OCI-LY7 (cell line): Measurements from ENCODE around the gene SLC12A9. TPM values are rescaled to one million over a fixed set of nuclear protein-coding genes. Genes with fewer than 3 reads are reported as not detected.

Source experiments
- BruUV-seq: library from RNA; stranded (reverse); fragments of 400-500 nt; replicated peaks from 2 replicates; lab custom pipeline; 2021; lab: Mats Ljungman, UMichigan
- CTCF ChIA-PET: fragments of 300-600 bp; sonication (Branson Sonifier 250); formaldehyde crosslinking; loops from one replicate; lab custom pipeline; 2022; ENCODE audit warnings: antibody characterized with exemption; ENCODE audit not compliant: unreplicated experiment; lab: Charles Lee
- POLR2A ChIA-PET: fragments of 300-600 bp; sonication (Branson Sonifier 250); formaldehyde crosslinking; loops from one replicate; lab custom pipeline; 2022; ENCODE audit warnings: antibody characterized with exemption; lab: Charles Lee
- DNase-seq: peaks from one replicate; pipeline ENCODE4 v3.0.0-alpha.2; 2015; ENCODE audit warnings: low spot score
- H2AFZ ChIP-seq: fragments of 200-600 bp; sonication (generic), shearing (Covaris generic); 2 replicates; pipeline ENCODE4 v1.6.1; 2014; ENCODE audit warnings: mild to moderate bottlenecking, antibody characterized with exemption, low read length, moderate library complexity
- H3K27ac ChIP-seq: fragments of 200-600 bp; sonication (generic); 2 replicates; pipeline ENCODE4 v1.5.1; 2014; ENCODE audit warnings: mixed run types, low read depth, mild to moderate bottlenecking, moderate library complexity, low read length, inconsistent platforms; ENCODE audit not compliant: poor library complexity, severe bottlenecking
- H3K36me3 ChIP-seq: fragments of 200-600 bp; sonication (generic); 2 replicates; pipeline ENCODE4 v1.6.1; 2014; ENCODE audit warnings: mild to moderate bottlenecking, antibody characterized with exemption, low read length, moderate library complexity, mixed read lengths; ENCODE audit not compliant: insufficient read depth
- H3K4me1 ChIP-seq: fragments of 200-600 bp; sonication (generic); 2 replicates; pipeline ENCODE4 v1.5.1; 2014; ENCODE audit warnings: mild to moderate bottlenecking, low read length; ENCODE audit not compliant: insufficient read depth, poor library complexity, severe bottlenecking
- H3K4me2 ChIP-seq: fragments of 200-600 bp; sonication (generic); 2 replicates; pipeline ENCODE4 v1.6.1; 2014; ENCODE audit warnings: mild to moderate bottlenecking, low read length
- H3K4me3 ChIP-seq: fragments of 200-600 bp; sonication (generic); 2 replicates; pipeline ENCODE4 v1.5.1; 2014; ENCODE audit warnings: mild to moderate bottlenecking, low read depth, low read length; ENCODE audit not compliant: poor library complexity, severe bottlenecking
- H3K79me2 ChIP-seq: fragments of 200-600 bp; sonication (generic); 2 replicates; pipeline ENCODE4 v1.6.1; 2016; ENCODE audit warnings: low read depth, mild to moderate bottlenecking, low read length, moderate library complexity, mixed read lengths; ENCODE audit not compliant: insufficient read depth
- H3K9me2 ChIP-seq: fragments of 200-600 bp; sonication (generic); 2 replicates; pipeline ENCODE4 v1.6.1; 2016; ENCODE audit warnings: mild to moderate bottlenecking, low read length, mixed read lengths; ENCODE audit not compliant: insufficient read depth
- H3K9me3 ChIP-seq: fragments of 200-600 bp; sonication (generic); 2 replicates; pipeline ENCODE4 v1.6.1; 2014; ENCODE audit warnings: mild to moderate bottlenecking, mixed run types, low read length, mixed read lengths
- H4K20me1 ChIP-seq: fragments of 200-600 bp; sonication (generic); 2 replicates; pipeline ENCODE4 v1.6.1; 2014; ENCODE audit warnings: mild to moderate bottlenecking, antibody characterized with exemption, low read length, moderate library complexity, mixed read lengths; ENCODE audit not compliant: insufficient read depth
- EZH2phosphoT487 ChIP-seq: fragments of 200-600 bp; sonication (generic); IDR thresholded peaks from 2 replicates; pipeline ENCODE4 v1.6.1; 2018; ENCODE audit warnings: low read depth, borderline replicate concordance, mild to moderate bottlenecking, mixed run types, antibody characterized with exemption, low read length, moderate library complexity, mixed read lengths
- intact Hi-C: fragments of 100-400 bp; cut with micrococcal nuclease; formaldehyde crosslinking; loops from one replicate; pipeline ENCODE4 v1.10.0; 2022; ENCODE audit not compliant: unreplicated experiment
- total RNA-seq, 2 experiments: library from RNA; depleted of rRNA in 1 of 2; stranded (reverse); fragments of >200 nt in 1 of 2; shearing (Covaris generic) in 1 of 2; gene quantifications; 2 replicates each; pipeline ENCODE4 v1.2.3, GENCODE V29; 2014 to 2022
- TF ChIP-seq, protein P1 (sequence below): fragments of 200-600 bp; sonication (generic); conservative IDR thresholded peaks from 2 replicates; pipeline ENCODE4 v1.5.1; 2014; ENCODE audit warnings: mild to moderate bottlenecking, antibody characterized with exemption, low read length, moderate library complexity, mixed read lengths

Gene SLC12A9
- total RNA-seq, 2 experiments from 2014 or later = 15.7 to 25.6 TPM

DNA sequence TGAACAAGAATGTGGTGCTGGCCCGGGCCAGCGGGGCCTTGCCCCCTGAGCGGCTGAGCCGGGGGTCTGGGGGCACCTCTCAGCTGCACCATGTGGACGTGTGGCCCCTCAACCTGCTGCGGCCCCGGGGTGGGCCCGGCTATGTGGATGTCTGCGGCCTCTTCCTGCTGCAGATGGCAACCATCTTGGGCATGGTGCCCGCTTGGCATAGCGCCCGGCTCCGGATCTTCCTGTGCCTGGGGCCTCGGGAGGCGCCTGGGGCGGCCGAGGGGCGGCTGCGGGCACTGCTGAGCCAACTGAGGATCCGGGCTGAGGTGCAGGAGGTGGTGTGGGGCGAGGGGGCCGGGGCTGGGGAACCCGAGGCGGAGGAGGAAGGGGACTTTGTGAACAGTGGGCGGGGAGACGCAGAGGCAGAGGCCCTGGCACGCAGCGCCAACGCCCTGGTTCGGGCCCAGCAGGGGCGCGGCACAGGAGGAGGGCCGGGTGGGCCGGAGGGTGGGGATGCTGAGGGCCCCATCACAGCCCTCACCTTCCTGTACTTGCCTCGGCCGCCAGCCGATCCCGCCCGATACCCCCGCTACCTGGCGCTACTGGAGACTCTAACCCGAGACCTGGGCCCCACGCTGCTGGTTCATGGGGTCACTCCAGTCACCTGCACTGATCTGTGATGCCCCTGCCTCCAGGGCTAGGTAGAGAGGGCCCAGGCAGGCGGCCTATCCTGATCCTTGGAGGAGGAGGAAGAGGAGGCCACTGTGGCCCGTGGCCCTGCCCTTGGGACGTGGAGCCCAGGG lies 13.6 kb downstream of the SLC12A9 start:
- no TSS peak for BruUV-seq
- no peak for TF ChIP-seq EZH2phosphoT487
- TF ChIP-seq, protein P1, sequence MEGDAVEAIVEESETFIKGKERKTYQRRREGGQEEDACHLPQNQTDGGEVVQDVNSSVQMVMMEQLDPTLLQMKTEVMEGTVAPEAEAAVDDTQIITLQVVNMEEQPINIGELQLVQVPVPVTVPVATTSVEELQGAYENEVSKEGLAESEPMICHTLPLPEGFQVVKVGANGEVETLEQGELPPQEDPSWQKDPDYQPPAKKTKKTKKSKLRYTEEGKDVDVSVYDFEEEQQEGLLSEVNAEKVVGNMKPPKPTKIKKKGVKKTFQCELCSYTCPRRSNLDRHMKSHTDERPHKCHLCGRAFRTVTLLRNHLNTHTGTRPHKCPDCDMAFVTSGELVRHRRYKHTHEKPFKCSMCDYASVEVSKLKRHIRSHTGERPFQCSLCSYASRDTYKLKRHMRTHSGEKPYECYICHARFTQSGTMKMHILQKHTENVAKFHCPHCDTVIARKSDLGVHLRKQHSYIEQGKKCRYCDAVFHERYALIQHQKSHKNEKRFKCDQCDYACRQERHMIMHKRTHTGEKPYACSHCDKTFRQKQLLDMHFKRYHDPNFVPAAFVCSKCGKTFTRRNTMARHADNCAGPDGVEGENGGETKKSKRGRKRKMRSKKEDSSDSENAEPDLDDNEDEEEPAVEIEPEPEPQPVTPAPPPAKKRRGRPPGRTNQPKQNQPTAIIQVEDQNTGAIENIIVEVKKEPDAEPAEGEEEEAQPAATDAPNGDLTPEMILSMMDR = no peak
- Histone ChIP-seq H3K4me3 (no peak overlapping the region), H3K4me1 (peaks cover 9% of the 10 kb centered on the region), H3K9me2 (no peaks in the 10 kb centered on the region), H3K27ac (no peak overlapping the region), H3K36me3 (peaks cover 14% of the 10 kb centered on the region), H3K79me2 (no peaks in the 10 kb centered on the region), H4K20me1 (no peaks in the 10 kb centered on the region), H3K9me3 (no peaks in the 10 kb centered on the region), H2AFZ (no peak overlapping the region; the same call in 1 of the 2 replicates), H3K4me2 (peak overlapping the region; percentile 57; the same call in 1 of the 2 replicates)
- DNase-seq = no peak
- intact Hi-C loops = no loop called here
- ChIA-PET POLR2A (no interaction called here), CTCF (no interaction called here)

DNA sequence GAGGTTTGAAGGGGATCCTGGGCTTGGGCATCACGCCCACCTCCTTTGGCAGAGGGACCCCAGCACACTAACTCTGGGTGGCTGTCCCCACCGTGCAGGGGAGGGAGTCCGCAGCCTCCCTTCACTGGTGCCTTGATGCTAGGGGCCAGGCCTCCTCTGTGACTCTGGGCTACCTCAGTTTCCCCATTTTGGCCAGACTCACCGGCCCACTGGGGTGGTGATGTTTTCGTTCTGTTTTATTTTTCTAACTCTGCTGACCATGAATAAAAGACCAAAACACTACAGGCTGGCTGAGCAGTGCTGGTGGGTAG lies 14.2 kb downstream of the SLC12A9 start:
- peak overlapping the region; percentile 57 for H3K4me2 ChIP-seq
- ChIA-PET CTCF (no interaction called here), POLR2A (no interaction called here)
- no peaks in the 10 kb centered on the region for H3K79me2 ChIP-seq
- peaks cover 9% of the 10 kb centered on the region; the same call in 1 of the 2 replicates for H3K36me3 ChIP-seq
- H3K9me2 ChIP-seq = no peaks in the 10 kb centered on the region
- BruUV-seq = no TSS peak
- TF ChIP-seq, protein P1 = no peak
- no peak for TF ChIP-seq EZH2phosphoT487
- no peak overlapping the region for H3K4me3 ChIP-seq
- H4K20me1 ChIP-seq = no peaks in the 10 kb centered on the region
- no peak overlapping the region for H3K27ac ChIP-seq
- H3K4me1 ChIP-seq = peaks cover 9% of the 10 kb centered on the region
- no peak for DNase-seq
- peak overlapping the region; percentile 63; the same call in 1 of the 2 replicates for H2AFZ ChIP-seq
- no peaks in the 10 kb centered on the region for H3K9me3 ChIP-seq
- intact Hi-C loops = no loop called here
